ENCODE results near the gene COPB1. TPM values are rescaled to one million over a fixed set of nuclear protein-coding genes. Genes with fewer than 3 reads are reported as not detected.

COPB1 gene
- total RNA-seq, 1 donor from 2014 or later, result 87.8 TPM

- intact Hi-C loops (cut with DNase I), result loop anchor here (10.0 kb wide), 1 partner anchor 150 kb away; no protein-coding TSS in a partner anchor
- no peaks in the 10 kb centered on the region for H3K4me1 ChIP-seq
- DNase-seq (no peak), ATAC-seq (peak; percentile 59 to 64)
- H3K4me3 ChIP-seq, result no peak overlapping the region
- no peaks in the 10 kb centered on the region for H3K9me3 ChIP-seq
- H3K27me3 ChIP-seq (ENCODE audit: low read depth), result no peaks in the 10 kb centered on the region
- H3K36me3 ChIP-seq, result peaks cover 65% of the 10 kb centered on the region
- H3K27ac ChIP-seq, result no peak overlapping the region
- peak; percentile 65 for TF ChIP-seq CTCF (IDR thresholded peaks at IDR 0.05)
Observed at GRCh38 chr11:14454861-14455632, 44.6 kb downstream of the COPB1 start.

GRCh38 chr11:14451825-14452224 lies 47.8 kb downstream of the COPB1 start:
- intact Hi-C loops (cut with DNase I), result loop anchor here (10.0 kb wide), 1 partner anchor 147 kb away; no protein-coding TSS in a partner anchor
- Histone ChIP-seq H3K27me3 (ENCODE audit: low read depth) (no peaks in the 10 kb centered on the region), H3K4me1 (peaks cover 12% of the 10 kb centered on the region), H3K9me3 (no peaks in the 10 kb centered on the region), H3K36me3 (peaks cover 33% of the 10 kb centered on the region), H3K4me3 (no peak overlapping the region), H3K27ac (no peak overlapping the region)
- DNase-seq, result no peak
- no peak for TF ChIP-seq CTCF (IDR thresholded peaks at IDR 0.05)
- no peak for ATAC-seq

- no peaks in the 10 kb centered on the region for H3K9me3 ChIP-seq
- H3K27ac ChIP-seq, result no peak overlapping the region
- H3K36me3 ChIP-seq, result peaks cover 19% of the 10 kb centered on the region
- H3K4me1 ChIP-seq, result peaks cover 12% of the 10 kb centered on the region
- DNase-seq (no peak), ATAC-seq (no peak)
- TF ChIP-seq CTCF (IDR thresholded peaks at IDR 0.05), result no peak
- no peaks in the 10 kb centered on the region for H3K27me3 ChIP-seq (ENCODE audit: low read depth)
- intact Hi-C loops (cut with DNase I), result no loop called here
- H3K4me3 ChIP-seq, result no peak overlapping the region
Observed at GRCh38 chr11:14449302-14449714, 50.3 kb downstream of the COPB1 start.

GRCh38 chr11:14448240-14448639 lies 51.4 kb downstream of the COPB1 start:
- DNase-seq (no peak), ATAC-seq (peak; percentile 80 to 87)
- H3K4me3 ChIP-seq, result no peak overlapping the region
- peaks cover 19% of the 10 kb centered on the region for H3K36me3 ChIP-seq
- no peaks in the 10 kb centered on the region for H3K27me3 ChIP-seq (ENCODE audit: low read depth)
- TF ChIP-seq CTCF (IDR thresholded peaks at IDR 0.05), result no peak
- intact Hi-C loops (cut with DNase I), result no loop called here
- no peak overlapping the region for H3K27ac ChIP-seq
- H3K4me1 ChIP-seq, result peaks cover 12% of the 10 kb centered on the region
- no peaks in the 10 kb centered on the region for H3K9me3 ChIP-seq

- H3K9me3 ChIP-seq, result no peaks in the 10 kb centered on the region
- ATAC-seq (no peak), DNase-seq (no peak)
- no peak overlapping the region for H3K4me3 ChIP-seq
- H3K27ac ChIP-seq, result no peak overlapping the region
- H3K36me3 ChIP-seq, result peaks cover 4% of the 10 kb centered on the region
- TF ChIP-seq CTCF (IDR thresholded peaks at IDR 0.05), result no peak
- H3K4me1 ChIP-seq, result peaks cover 12% of the 10 kb centered on the region
- intact Hi-C loops (cut with DNase I), result no loop called here
- no peaks in the 10 kb centered on the region for H3K27me3 ChIP-seq (ENCODE audit: low read depth)
Observed at GRCh38 chr11:14446701-14447169, 52.9 kb downstream of the COPB1 start.
